Ovary (tissue), 3 donors: ENCODE data around the gene ERFE.

ENCODE experiments used
- EP300 ChIP-seq: sonication (generic); formaldehyde crosslinking; IDR thresholded peaks from one replicate; pipeline ENCODE4 v1.6.1; 2017; ENCODE audit warnings: antibody characterized with exemption
- POLR2A ChIP-seq: fragments of 450-650 bp; IDR thresholded peaks from one replicate; pipeline ENCODE4 v1.6.1; 2017; ENCODE audit warnings: antibody characterized with exemption, mild to moderate bottlenecking, moderate library complexity
- TF ChIP-seq, protein P1 (sequence below), 3 donors: fragments of 450-650 bp in 2 of 3; fragments of 200-600 bp in 1 of 3; IDR thresholded peaks; one replicate each; pipeline versions ENCODE4 v1.5.1 to v1.8.0; 2016 to 2022; ENCODE audit warnings: antibody characterized with exemption in 3 of 3, mild to moderate bottlenecking in 1 of 3
- donor health status: DM: no; HTN: no; CAD: no.

DNA sequence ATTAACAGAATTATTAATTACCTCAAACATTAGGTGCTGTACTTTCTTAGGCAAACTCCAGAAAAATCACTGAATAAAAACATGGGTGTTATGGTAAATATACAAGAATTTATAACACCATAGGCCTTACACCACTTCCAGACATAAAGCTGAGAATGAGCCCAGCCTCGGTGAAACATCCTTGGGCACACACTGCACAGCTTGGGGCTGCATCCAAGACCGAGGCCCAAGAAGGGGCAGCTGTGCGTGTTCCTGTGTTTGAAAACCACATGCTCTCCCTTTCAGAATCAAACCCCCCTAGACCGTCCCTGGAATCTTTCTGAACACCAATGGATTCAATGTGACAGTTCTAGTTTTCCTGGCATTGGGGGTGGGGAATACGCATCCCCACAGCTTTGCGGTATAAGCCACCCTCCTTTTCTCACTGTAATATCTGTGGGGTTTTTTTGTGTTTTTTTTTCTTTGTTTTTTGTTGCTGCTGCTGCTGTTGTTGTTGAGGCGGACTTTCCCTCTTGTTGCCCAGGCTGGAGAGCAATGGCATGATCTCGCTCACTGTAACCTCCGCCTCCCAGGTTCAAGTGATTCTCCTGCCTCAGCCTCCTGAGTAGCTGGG, 12.9 kb downstream of the ERFE start:
- TF ChIP-seq, protein P1, sequence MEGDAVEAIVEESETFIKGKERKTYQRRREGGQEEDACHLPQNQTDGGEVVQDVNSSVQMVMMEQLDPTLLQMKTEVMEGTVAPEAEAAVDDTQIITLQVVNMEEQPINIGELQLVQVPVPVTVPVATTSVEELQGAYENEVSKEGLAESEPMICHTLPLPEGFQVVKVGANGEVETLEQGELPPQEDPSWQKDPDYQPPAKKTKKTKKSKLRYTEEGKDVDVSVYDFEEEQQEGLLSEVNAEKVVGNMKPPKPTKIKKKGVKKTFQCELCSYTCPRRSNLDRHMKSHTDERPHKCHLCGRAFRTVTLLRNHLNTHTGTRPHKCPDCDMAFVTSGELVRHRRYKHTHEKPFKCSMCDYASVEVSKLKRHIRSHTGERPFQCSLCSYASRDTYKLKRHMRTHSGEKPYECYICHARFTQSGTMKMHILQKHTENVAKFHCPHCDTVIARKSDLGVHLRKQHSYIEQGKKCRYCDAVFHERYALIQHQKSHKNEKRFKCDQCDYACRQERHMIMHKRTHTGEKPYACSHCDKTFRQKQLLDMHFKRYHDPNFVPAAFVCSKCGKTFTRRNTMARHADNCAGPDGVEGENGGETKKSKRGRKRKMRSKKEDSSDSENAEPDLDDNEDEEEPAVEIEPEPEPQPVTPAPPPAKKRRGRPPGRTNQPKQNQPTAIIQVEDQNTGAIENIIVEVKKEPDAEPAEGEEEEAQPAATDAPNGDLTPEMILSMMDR (IDR thresholded peaks at IDR 0.05), result no peak
- TF ChIP-seq POLR2A, result no peak
- TF ChIP-seq EP300, result no peak
